Measurements from ENCODE around the gene ALDH8A1. TPM values are rescaled to one million over a fixed set of nuclear protein-coding genes. Genes with fewer than 3 reads are reported as not detected.

Gene ALDH8A1
- total RNA-seq, 2 donors from 2014 or later: 0.42 to 5.8 TPM

Other genes with a start within 250 kb of the ALDH8A1 start
- gene HBS1L, start 104.7 kb upstream of the ALDH8A1 start, total RNA-seq: 10 to 100 TPM; 42.5 to 48.5 TPM
- not detected for gene MYB, start 231.2 kb upstream of the ALDH8A1 start, total RNA-seq